Spinal cord (tissue), 10 donors: ENCODE results near the gene UNC50. TPM values are rescaled to one million over a fixed set of nuclear protein-coding genes. Genes with fewer than 3 reads are reported as not detected.
A peak's percentile ranks its signal among the peaks of the same experiment; 100 is the strongest.
"Not testable (repeated sequence)": the region's sequence is repeated elsewhere in the genome, so short reads cannot be mapped to it uniquely, and the experiment has no call there.

Source experiments
- DNase-seq, 6 donors: peaks; one replicate each; pipeline versions ENCODE4 v3.0.0 to v3.0.0-alpha.2; 2013 to 2015; ENCODE audit warnings: low spot score in 6 of 6, low read depth in 4 of 6
- H3K27ac ChIP-seq: one replicate; pipeline ENCODE4 v1.5.1; 2013; ENCODE audit warnings: low read depth, low read length, control low read depth
- H3K27me3 ChIP-seq: one replicate; pipeline ENCODE4 v1.6.1; 2013; ENCODE audit warnings: low read length; ENCODE audit not compliant: control insufficient read depth, insufficient read depth
- H3K36me3 ChIP-seq: one replicate; pipeline ENCODE4 v1.6.1; 2013; ENCODE audit warnings: low read length; ENCODE audit not compliant: control insufficient read depth, insufficient read depth
- H3K4me1 ChIP-seq: one replicate; pipeline ENCODE4 v1.6.1; 2013; ENCODE audit warnings: low read length; ENCODE audit not compliant: control insufficient read depth, insufficient read depth
- H3K4me3 ChIP-seq: one replicate; pipeline ENCODE4 v1.5.1; 2013; ENCODE audit warnings: low read depth, low read length, control low read depth
- H3K9me3 ChIP-seq: one replicate; pipeline ENCODE4 v1.6.1; 2013; ENCODE audit warnings: low read length; ENCODE audit not compliant: control insufficient read depth, insufficient read depth
- WGBS: methylation state at CpG from one replicate; pipeline ENCODE4 v1.1.5; 2013; ENCODE audit warnings: missing lambda C conversion rate; ENCODE audit not compliant: insufficient coverage; 5-methylcytosine and 5-hydroxymethylcytosine counted together
- polyA plus RNA-seq, 2 donors: library from polyadenylated mRNA; unstranded; fragments of 120-200 nt; gene quantifications; one replicate each; pipeline ENCODE4 v1.2.1, GENCODE V29; 2013; ENCODE audit not compliant: insufficient read length in 2 of 2
- total RNA-seq, 2 donors: library from RNA; depleted of rRNA in 1 of 2; stranded (reverse); fragments of 120-200 nt in 1 of 2; fragments of >200 nt in 1 of 2; gene quantifications; one replicate each; pipeline versions ENCODE4 v1.2.3 to v1.2.4, GENCODE V29; 2013 to 2014
- donor health status: healthy.

Gene UNC50
- total and polyA plus RNA-seq, 4 donors, result 60.7 to 66.7 (median 65.4) TPM

DNA sequence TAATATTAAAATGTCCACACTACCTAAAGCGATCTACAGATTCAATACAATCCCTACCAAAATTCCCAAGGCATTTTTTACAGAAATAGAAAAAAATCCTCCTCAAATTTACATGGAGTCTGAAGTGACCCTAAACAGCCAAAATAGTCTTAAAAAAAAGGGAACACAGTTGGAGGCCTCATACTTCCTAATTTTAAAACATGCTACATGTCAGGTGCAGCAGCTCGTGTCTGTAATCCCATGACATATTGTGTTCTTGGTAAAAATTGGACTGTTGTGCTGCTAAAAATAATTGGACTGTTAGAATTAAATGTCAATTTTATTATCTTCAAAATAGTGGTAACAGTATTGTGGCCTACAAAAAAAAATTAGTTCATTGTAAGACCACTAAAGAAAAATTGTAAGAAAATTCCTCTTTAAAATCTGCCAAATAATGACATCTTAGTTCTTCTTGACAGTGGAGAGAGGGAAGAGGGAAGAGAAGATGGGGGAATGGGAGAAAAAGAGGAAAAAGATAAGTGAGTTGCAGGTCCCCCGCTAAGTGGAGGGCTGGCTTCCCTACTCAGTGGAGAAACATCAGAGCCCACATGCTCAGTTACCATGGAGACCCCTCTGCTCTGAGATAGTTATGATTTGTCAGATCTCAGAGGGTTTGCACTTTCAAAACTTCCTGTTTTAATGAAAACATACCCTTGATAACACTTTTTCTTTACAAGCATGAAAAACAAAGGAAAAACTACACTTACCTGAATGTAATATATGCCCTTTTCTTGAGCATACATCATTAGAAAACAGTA is 46.5 kb downstream of the UNC50 start:
- Histone ChIP-seq H3K4me3 (no peak overlapping the region), H3K36me3 (no peaks in the 10 kb centered on the region), H3K4me1 (no peaks in the 10 kb centered on the region), H3K27ac (no peak overlapping the region), H3K9me3 (no peaks in the 10 kb centered on the region), H3K27me3 (no peaks in the 10 kb centered on the region)
- no CpG with 5 or more reads among the region's 3 CpGs for WGBS
- peak in 2 of 6 donors; percentile 9 to 42 for DNase-seq

DNA sequence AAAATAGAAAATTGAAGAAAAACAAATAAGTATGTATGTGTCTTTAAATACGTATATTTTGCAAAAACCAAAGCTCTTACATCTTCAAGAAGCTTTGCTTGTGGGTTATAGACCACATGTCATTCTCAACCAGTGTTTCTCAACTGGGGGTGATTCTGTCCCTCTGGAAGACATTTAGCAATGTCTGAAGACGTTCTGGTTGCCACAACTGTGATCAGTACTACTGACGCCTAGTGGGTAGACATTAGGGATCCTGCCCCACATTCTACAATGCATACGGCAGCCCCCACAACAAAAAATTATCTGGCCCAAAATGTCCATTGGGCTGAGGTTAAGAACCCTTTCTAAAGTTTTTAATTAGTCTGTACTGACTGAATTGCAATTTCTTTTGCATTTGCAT is 48.4 kb downstream of the UNC50 start:
- no peak overlapping the region for H3K4me3 ChIP-seq
- H3K27ac ChIP-seq, result no peak overlapping the region
- no peaks in the 10 kb centered on the region for H3K27me3 ChIP-seq
- H3K9me3 ChIP-seq, result peaks cover 2% of the 10 kb centered on the region
- no peak for DNase-seq
- whole genome bisulfite sequencing, result 70% methylated on average over 2 of the region's 4 CpGs
- H3K36me3 ChIP-seq, result no peaks in the 10 kb centered on the region
- no peaks in the 10 kb centered on the region for H3K4me1 ChIP-seq

DNA sequence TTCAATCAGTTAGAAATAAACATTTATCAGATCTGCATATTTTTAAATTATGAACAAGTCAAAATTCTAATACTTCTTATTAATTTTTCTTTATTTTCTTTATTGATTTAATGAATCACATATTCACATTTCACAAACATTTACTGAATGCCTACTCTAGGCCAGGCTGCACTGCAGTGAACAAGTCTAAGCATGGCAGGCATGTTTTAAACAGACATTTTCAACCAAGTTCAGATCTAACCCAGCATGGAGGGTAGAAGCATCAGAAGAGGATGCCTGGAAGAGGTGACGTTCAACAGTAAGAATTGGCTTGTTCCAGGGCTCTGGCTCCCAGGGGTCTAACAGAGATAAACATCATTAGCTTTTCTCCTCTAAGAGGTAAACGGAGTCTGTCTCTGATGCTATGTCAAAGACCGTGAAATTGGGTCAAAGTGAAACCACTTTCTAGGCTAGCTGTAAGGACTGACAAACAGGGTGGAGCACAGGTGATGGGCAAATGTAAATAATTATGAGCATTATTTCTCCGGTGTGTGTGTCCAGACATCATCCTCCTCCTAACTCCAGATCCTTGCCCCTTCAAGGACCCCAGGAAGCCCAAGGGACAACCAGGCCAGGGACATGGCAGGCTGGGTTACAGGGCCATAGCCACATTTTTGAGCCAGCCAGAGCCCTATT is 50.6 kb downstream of the UNC50 start:
- no peak overlapping the region for H3K27ac ChIP-seq
- H3K27me3 ChIP-seq, result no peaks in the 10 kb centered on the region
- no peaks in the 10 kb centered on the region for H3K4me1 ChIP-seq
- H3K36me3 ChIP-seq, result no peaks in the 10 kb centered on the region
- no peak for DNase-seq
- peaks cover 2% of the 10 kb centered on the region for H3K9me3 ChIP-seq
- no CpG with 5 or more reads among the region's 4 CpGs for WGBS
- no peak overlapping the region for H3K4me3 ChIP-seq

DNA sequence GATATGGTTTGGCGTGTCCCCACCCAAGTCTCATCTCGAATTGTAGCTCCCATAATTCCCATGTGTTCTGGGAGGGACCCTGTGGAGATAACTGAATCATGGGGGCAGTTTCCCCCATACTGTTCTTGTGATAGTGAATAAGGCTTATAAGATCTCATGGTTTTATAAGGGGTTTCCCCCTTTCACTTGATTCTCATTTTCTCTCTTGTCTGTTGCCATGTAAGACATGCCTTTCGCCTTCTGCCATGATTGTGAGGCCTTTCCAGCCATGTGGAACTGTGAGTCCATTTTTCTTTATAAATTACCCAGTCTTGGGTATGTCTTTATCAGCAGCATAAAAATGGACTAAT is 51.1 kb downstream of the UNC50 start:
- WGBS, result 100% methylated on average over 1 of the region's 3 CpGs
- H3K4me3 ChIP-seq, H3K36me3 ChIP-seq, H3K27me3 ChIP-seq, H3K9me3 ChIP-seq, DNase-seq, H3K4me1 ChIP-seq, H3K27ac ChIP-seq: not testable (repeated sequence)

DNA sequence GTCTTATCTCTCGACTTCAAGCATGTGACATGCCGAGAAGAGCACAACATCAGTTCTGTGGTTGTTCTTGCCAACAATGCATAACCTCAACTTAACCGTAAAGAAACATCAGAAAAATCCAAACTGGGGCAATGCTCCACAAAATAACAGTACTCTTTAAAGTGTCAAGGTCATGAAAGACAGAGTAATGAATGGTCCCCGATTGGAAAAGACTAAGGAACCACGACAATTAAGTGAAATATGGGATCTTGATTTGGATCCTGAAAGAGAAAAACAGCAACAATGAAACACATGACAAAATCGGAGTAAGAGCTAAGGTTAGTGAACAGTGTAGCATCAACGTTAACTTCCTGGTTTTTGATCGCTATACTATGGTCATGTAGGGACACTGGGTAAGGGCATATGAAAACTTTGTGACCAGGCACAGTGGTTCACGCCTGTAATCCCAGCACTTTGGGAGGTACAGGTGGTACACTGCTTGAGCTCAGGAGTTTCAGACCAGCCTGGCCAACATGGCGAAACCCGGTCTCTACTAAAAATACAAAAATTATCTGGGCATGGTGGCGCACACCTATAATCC is 55.2 kb downstream of the UNC50 start:
- 84% methylated on average over 7 of the region's 12 CpGs for WGBS
- no peak overlapping the region for H3K4me3 ChIP-seq
- H3K27ac ChIP-seq, result no peak overlapping the region
- no peaks in the 10 kb centered on the region for H3K4me1 ChIP-seq
- H3K27me3 ChIP-seq, result no peaks in the 10 kb centered on the region
- H3K36me3 ChIP-seq, result no peaks in the 10 kb centered on the region
- peaks cover 2% of the 10 kb centered on the region for H3K9me3 ChIP-seq
- no peak for DNase-seq

DNA sequence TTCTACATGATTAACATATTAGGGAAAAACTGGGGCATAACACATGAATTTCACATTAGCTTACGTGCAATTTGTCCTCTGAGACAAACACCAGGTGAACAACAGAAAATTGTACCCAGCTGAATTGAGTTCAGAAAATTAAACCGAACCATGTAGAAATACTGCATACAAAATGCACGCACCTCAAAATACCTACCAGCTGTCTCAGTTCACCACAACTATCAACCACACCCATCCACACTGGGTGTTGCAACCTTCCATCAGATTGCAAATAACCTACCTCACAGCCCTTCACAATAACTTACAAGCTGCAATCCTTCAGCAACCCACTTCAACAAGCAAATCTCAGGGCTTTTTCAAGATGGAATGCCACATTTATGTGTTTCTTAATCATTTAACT is 55.9 kb downstream of the UNC50 start:
- WGBS, result 94% methylated on average over 3 of the region's 3 CpGs
- peak in 1 of 6 donors; percentile 10 for DNase-seq

DNA sequence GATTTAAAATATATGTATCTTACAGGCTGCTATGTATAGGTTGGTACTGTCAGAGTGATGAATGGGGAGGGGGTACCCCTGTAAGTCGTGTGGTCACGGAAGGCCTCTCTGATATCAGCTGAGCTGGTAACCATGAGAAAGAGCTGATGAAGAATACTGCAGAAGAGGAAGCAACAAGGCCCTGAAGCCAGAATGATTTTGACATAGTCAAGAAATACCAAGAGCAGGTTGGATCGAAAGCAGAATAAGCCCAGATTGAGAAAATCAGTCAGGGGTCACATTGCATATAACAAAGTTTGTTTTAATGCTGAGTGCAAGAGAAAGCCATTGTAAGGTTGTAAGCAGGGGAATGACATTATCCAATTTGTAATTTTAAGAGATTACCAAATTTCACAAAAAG is 57.3 kb downstream of the UNC50 start:
- Histone ChIP-seq H3K36me3 (no peaks in the 10 kb centered on the region), H3K27me3 (no peaks in the 10 kb centered on the region), H3K27ac (no peak overlapping the region), H3K4me3 (no peak overlapping the region), H3K4me1 (no peaks in the 10 kb centered on the region), H3K9me3 (no peaks in the 10 kb centered on the region)
- 98% methylated on average over 3 of the region's 3 CpGs for WGBS
- DNase-seq, result no peak

More for the DNA sequence above, 55.9 kb downstream of the UNC50 start:
- Histone ChIP-seq H3K9me3 (peaks cover 2% of the 10 kb centered on the region), H3K27me3 (no peaks in the 10 kb centered on the region), H3K27ac (no peak overlapping the region), H3K4me3 (no peak overlapping the region), H3K4me1 (no peaks in the 10 kb centered on the region), H3K36me3 (no peaks in the 10 kb centered on the region)

Other genes starting within 250 kb of the UNC50 start
- gene INPP4A, start 163.7 kb upstream of the UNC50 start, total RNA-seq, result 10 to 100 TPM; 31.2 to 55.0 TPM
- 10 to 100 TPM; 36.9 to 47.2 TPM for gene INPP4A, start 163.7 kb upstream of the UNC50 start, polyA plus RNA-seq
- 10 to 100 TPM; 61.8 to 65.7 TPM for gene COA5, start 77 bp upstream of the UNC50 start, total RNA-seq
- 10 to 100 TPM; 80.3 to 90.4 TPM for gene COA5, start 77 bp upstream of the UNC50 start, polyA plus RNA-seq
- 10 to 100 TPM; 26.6 to 51.2 TPM for gene MGAT4A, start 122.5 kb downstream of the UNC50 start, total RNA-seq
- 10 to 100 TPM; 25.2 to 33.2 TPM for gene MGAT4A, start 122.5 kb downstream of the UNC50 start, polyA plus RNA-seq